NCI-H2029 treated with DMSO at 0.1 percent for 48 hours (cell line): ENCODE measurements around the gene SLC38A3.

ENCODE experiments used
- DNase-seq: peaks from one replicate; lab custom pipeline; 2025; lab: John Stamatoyannopoulos, UW

Gene SLC38A3

GRCh38 chr3:50169232-50169832 is 35.7 kb upstream of the SLC38A3 start:
- DNase-seq: no peak

DNA sequence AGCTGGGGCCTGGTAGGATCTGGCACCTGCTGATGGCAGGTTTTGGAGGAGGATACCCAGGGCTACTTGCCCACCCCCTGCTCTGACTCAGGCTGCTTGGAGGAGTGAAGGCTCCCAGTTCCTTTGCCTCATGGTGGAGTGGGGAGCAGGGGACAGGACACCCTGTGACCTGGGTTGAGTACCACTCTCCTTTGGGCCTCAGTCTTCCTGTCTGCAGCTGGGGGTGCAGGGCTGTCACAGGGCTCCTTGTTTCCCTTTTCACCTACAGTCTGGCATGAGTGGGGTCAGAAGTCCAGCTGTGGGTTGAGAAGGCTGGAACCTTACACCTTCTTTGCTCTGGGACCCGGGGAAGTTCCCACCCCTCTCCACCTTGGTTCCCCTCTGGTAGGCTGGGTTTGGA is 35.2 kb upstream of the SLC38A3 start:
- DNase-seq: no peak

DNA sequence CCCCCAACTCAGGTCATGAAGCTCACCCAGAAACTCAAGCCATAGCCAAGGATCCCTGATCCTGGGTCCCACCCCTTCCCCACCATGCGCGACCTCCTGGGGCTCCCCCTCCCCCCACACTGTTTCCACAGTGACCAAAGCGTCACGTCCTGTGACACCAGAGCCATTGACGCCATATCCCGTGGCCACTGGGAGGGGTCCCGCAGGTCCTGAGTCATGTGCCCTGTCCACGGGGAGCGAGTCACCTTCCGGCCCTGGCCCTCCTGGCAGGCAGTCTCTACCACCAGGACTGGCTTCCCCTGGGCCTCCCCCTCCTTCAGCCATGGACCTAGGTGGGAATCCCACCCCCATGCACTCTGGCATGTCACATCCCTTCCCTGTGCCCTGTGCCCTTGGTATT is 34.4 kb upstream of the SLC38A3 start:
- no peak for DNase-seq

GRCh38 chr3:50171540-50172301 is 33.4 kb upstream of the SLC38A3 start:
- DNase-seq: no peak

- no peak for DNase-seq
These were observed 32.3 kb upstream of the SLC38A3 start for GRCh38 chr3:50172626-50173220.

GRCh38 chr3:50173685-50174516 is 31.2 kb upstream of the SLC38A3 start:
- DNase-seq: no peak

GRCh38 chr3:50174517-50174895 is 30.6 kb upstream of the SLC38A3 start:
- DNase-seq: no peak

DNA sequence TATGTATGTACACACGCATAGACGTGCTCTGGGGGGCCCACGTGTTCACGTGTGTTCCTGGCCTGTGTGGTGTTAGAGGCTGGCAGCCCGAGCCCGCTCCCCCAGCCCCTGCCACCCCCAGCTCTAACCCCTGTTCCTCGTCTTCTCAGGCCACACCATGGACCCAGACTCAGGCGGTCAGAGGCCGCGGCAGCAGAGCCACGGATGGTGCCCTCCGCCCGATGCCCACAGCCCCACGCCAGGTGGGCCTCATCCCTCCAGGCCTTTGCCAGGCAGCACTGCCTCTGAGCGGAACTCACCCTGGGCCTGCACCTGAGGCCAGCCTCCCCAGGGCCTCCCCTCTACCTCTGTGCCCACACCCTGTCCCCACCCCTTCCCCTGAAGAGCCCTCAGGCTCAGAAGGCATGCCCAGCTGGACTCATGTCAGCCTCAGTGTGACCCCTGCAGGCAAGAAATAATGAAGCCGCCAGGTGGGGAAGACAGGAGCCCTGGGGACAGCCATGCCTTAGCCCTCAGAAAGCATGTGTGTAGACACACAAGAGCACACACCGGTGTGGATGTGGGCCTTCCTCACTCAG is 30.0 kb upstream of the SLC38A3 start:
- DNase-seq: no peak

GRCh38 chr3:50177346-50177745 is 27.7 kb upstream of the SLC38A3 start:
- no peak for DNase-seq

GRCh38 chr3:50179710-50180109 is 25.4 kb upstream of the SLC38A3 start:
- no peak for DNase-seq

- DNase-seq: no peak
These were observed 23.1 kb upstream of the SLC38A3 start for GRCh38 chr3:50181985-50182384.

GRCh38 chr3:50182533-50183099 is 22.5 kb upstream of the SLC38A3 start:
- DNase-seq: no peak

DNA sequence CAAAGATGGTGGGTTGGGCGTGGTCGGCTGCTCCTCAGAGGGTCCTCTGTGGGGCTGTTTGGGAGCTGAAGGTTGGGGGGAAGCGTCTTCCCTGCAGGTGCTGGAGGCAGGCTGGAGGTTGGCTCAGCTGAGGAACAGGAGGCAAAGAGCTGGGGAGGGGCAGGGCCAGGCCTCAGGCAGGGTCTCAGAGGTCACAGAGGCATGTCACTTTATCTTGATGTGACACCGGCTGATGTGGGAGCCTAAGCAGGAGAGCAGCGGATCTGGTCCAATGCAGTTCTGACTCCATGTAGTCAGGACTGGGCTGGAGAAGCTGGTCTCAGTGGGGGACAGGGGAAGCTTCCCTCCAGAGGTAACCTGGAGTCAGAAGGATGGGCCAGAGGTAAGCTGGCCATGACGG is 21.3 kb upstream of the SLC38A3 start:
- DNase-seq: no peak

DNA sequence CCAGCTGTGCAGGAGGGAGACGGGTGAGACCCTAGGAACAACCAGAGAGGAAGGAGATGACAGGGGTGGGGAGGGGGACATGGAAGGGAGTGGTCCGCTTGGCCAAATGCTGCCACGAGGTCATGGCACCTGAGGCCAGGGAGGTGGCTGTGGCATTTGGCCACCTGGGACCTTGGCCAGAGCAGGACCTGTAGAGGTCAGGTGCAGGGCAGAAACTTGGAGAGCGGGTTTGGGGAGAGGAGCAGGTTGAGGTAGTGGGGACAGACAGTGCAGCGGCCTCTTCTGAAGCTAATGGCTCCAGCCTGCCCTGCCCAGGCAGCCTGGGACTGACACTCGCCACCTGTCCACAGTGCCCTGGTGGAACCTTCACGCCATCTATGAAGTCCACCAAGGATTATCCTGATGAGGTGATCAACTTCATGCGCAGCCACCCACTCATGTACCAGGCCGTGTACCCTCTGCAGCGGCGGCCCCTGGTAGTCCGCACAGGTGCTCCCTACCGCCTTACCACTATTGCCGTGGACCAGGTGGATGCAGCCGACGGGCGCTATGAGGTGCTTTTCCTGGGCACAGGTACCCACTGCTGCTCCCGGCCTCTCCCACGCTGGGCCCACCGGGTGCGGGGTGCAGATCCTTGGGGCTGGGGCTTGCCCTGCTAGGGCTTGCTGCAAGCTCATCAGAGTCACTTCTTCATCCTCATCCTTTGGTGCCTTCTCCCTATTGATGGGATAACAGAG is 20.7 kb upstream of the SLC38A3 start:
- no peak for DNase-seq

DNA sequence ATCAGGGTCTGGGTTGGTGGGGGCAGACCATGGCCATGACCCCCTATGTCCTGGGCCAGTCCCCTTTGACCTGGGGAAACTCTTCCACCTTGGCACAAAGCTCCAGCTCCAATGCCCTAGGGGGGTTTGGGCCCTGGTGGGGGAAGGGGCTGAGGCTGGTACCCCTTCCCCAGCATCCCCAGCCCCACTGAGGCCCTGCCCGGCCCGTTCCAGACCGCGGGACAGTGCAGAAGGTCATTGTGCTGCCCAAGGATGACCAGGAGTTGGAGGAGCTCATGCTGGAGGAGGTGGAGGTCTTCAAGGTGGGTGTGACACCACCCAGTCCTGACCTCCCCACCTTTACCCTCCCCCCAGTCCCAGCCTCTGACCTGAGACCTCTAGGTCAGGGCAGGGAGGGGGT is 19.8 kb upstream of the SLC38A3 start:
- no peak for DNase-seq

- DNase-seq: no peak
These were observed 19.0 kb upstream of the SLC38A3 start for GRCh38 chr3:50186096-50186495.

- no peak for DNase-seq
These were observed 17.3 kb upstream of the SLC38A3 start for GRCh38 chr3:50187750-50188149.

GRCh38 chr3:50189274-50189673 is 15.8 kb upstream of the SLC38A3 start:
- DNase-seq: no peak

DNA sequence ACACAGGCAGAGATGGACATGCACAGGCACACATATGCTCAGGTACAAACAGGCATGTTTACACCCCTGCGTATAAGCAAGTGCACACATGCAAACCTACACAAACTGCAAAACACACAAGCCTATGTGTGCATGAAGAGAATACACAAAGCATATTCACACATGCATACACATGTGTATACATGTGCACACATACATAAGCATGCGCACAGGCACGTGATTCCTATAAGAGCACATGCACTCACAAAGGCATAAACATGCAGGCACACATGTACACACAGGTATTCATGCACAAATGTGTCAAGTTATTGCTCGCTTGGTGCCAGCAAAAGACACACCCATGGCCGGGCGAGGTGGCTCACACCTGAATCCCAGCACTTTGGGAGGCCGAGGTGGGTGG is 15.1 kb upstream of the SLC38A3 start:
- no peak for DNase-seq

- no peak for DNase-seq
These were observed 14.0 kb upstream of the SLC38A3 start, which contains the start of gene GNAT1 for GRCh38 chr3:50190936-50191660. GNAT1 (plus strand) TSS chr3:50191610; CDS start chr3:50191726, 116 bp downstream.
